RWPE2 (cell line): ENCODE data around the gene LAMA2.

ENCODE experiments used
- ATAC-seq: fragments of 200-7000 bp; cut with Tn5 transposase; 3 replicates; pipeline ENCODE4 v1.9.1; 2021; ENCODE audit warnings: low read depth
- DNase-seq: peaks from one replicate; pipeline ENCODE4 v3.0.0-alpha.2; 2020; ENCODE audit warnings: low spot score
- H3K27ac ChIP-seq: fragments of 450-650 bp; 2 replicates; pipeline ENCODE4 v1.5.1; 2017; ENCODE audit warnings: mild to moderate bottlenecking; ENCODE audit not compliant: poor library complexity, severe bottlenecking
- H3K27me3 ChIP-seq: fragments of 250-450 bp; sonication (Bioruptor Pico); 2 replicates; pipeline ENCODE4 v1.5.1; 2021; ENCODE audit warnings: mild to moderate bottlenecking, moderate library complexity; ENCODE audit not compliant: insufficient read depth, poor library complexity, severe bottlenecking
- H3K36me3 ChIP-seq: fragments of 250-450 bp; sonication (Bioruptor Pico); 2 replicates; pipeline ENCODE4 v1.5.1; 2020; ENCODE audit warnings: low read depth, mild to moderate bottlenecking, moderate library complexity
- H3K4me1 ChIP-seq: fragments of 250-450 bp; sonication (Bioruptor Pico); 2 replicates; pipeline ENCODE4 v1.5.1; 2021; ENCODE audit warnings: mild to moderate bottlenecking, moderate library complexity; ENCODE audit not compliant: insufficient read depth, poor library complexity, severe bottlenecking
- H3K4me3 ChIP-seq: fragments of 250-450 bp; sonication (Bioruptor Pico); 2 replicates; pipeline ENCODE4 v1.5.1; 2021; ENCODE audit warnings: mild to moderate bottlenecking, moderate library complexity; ENCODE audit not compliant: severe bottlenecking
- H3K9me3 ChIP-seq: fragments of 250-450 bp; sonication (Bioruptor Pico); 2 replicates; pipeline ENCODE4 v1.5.1; 2021; ENCODE audit warnings: mild to moderate bottlenecking, moderate library complexity; ENCODE audit not compliant: severe bottlenecking
- CTCF ChIP-seq: fragments of 450-650 bp; IDR thresholded peaks from one replicate; pipeline ENCODE4 v1.5.1; 2017; ENCODE audit warnings: mild to moderate bottlenecking, moderate library complexity; ENCODE audit not compliant: poor library complexity, severe bottlenecking

Gene LAMA2

GRCh38 chr6:129257196-129257595 lies 374.3 kb downstream of the LAMA2 start:
- Histone ChIP-seq H3K9me3 (no peaks in the 10 kb centered on the region), H3K4me3 (no peak overlapping the region), H3K27me3 (no peaks in the 10 kb centered on the region), H3K36me3 (no peaks in the 10 kb centered on the region), H3K4me1 (peaks cover 5% of the 10 kb centered on the region), H3K27ac (no peak overlapping the region)
- TF ChIP-seq CTCF, result no peak
- no peak for ATAC-seq
- no peak for DNase-seq

GRCh38 chr6:129262661-129263060 lies 379.7 kb downstream of the LAMA2 start:
- no peak for TF ChIP-seq CTCF
- Histone ChIP-seq H3K9me3 (no peaks in the 10 kb centered on the region), H3K27ac (no peak overlapping the region), H3K4me3 (no peak overlapping the region), H3K27me3 (no peaks in the 10 kb centered on the region), H3K36me3 (no peaks in the 10 kb centered on the region), H3K4me1 (no peaks in the 10 kb centered on the region)
- no peak for ATAC-seq
- DNase-seq, result no peak

- Histone ChIP-seq H3K4me1 (no peaks in the 10 kb centered on the region), H3K27ac (no peak overlapping the region), H3K36me3 (no peaks in the 10 kb centered on the region), H3K4me3 (no peak overlapping the region), H3K27me3 (no peaks in the 10 kb centered on the region), H3K9me3 (no peaks in the 10 kb centered on the region)
- no peak for TF ChIP-seq CTCF
- ATAC-seq (no peak), DNase-seq (no peak)
Measured at GRCh38 chr6:129263176-129263575, 380.2 kb downstream of the LAMA2 start.

- ATAC-seq (no peak), DNase-seq (no peak)
- no peak for TF ChIP-seq CTCF
- Histone ChIP-seq H3K4me1 (no peaks in the 10 kb centered on the region), H3K27me3 (no peaks in the 10 kb centered on the region), H3K9me3 (no peaks in the 10 kb centered on the region), H3K36me3 (no peaks in the 10 kb centered on the region), H3K4me3 (no peak overlapping the region), H3K27ac (no peak overlapping the region)
Measured at GRCh38 chr6:129264480-129265045, 381.6 kb downstream of the LAMA2 start.

- ATAC-seq (no peak), DNase-seq (no peak)
- H3K27me3 ChIP-seq, result no peaks in the 10 kb centered on the region
- no peaks in the 10 kb centered on the region for H3K36me3 ChIP-seq
- H3K4me3 ChIP-seq, result no peak overlapping the region
- H3K4me1 ChIP-seq, result no peaks in the 10 kb centered on the region
- H3K27ac ChIP-seq, result no peak overlapping the region
- TF ChIP-seq CTCF, result no peak
- no peaks in the 10 kb centered on the region for H3K9me3 ChIP-seq
Measured at GRCh38 chr6:129267028-129267427, 384.1 kb downstream of the LAMA2 start.
